ENCODE results near the gene UBE2F. TPM values are rescaled to one million over a fixed set of nuclear protein-coding genes. Genes with fewer than 3 reads are reported as not detected.

UBE2F gene
- total RNA-seq, 1 experiment from 2014 or later, result 44.9 TPM

GRCh38 chr2:237929979-237930378 lies 36.8 kb upstream of the UBE2F start:
- TF ChIP-seq SIN3A (IDR thresholded peaks at IDR 0.05; ENCODE audit: borderline replicate concordance, insufficient read depth, low read depth, low read length), result no peak
- TF ChIP-seq REST (IDR thresholded peaks at IDR 0.05; ENCODE audit: insufficient read depth in 1 of 2, low read depth in 2 of 2, low read length in 1 of 2), result no peak
- CTCF ChIA-PET, result no interaction called here
- H3K27me3 ChIP-seq (ENCODE audit: control insufficient read depth, insufficient read depth, low read length), result no peaks in the 10 kb centered on the region
- H3K9me3 ChIP-seq (ENCODE audit: control insufficient read depth, insufficient read depth, low read depth, low read length), result no peaks in the 10 kb centered on the region
- no peaks in the 10 kb centered on the region for H3K36me3 ChIP-seq (ENCODE audit: control insufficient read depth, insufficient read depth, low read length)
- H3K4me3 ChIP-seq (ENCODE audit: low read depth in 2 of 2, low read length in 2 of 2), result no peak overlapping the region
- intact Hi-C loops (cut with micrococcal nuclease; ENCODE audit: unreplicated experiment) (no loop called here), in situ Hi-C loops (cut with HindIII; ENCODE audit: low pct_unique_long_range_greater_than_20kb, low sequenced_read_pairs) (no loop called here)
- POLR2A ChIA-PET, result no interaction called here
- DNase-seq (ENCODE audit: low read depth, low spot score) (no peak), ATAC-seq (no peak)
- no peak overlapping the region for H3K27ac ChIP-seq (ENCODE audit: low read length)
- H3K4me1 ChIP-seq (ENCODE audit: control insufficient read depth, insufficient read depth, low read length), result no peaks in the 10 kb centered on the region
- no TSS peak for BruUV-seq (replicated peaks)

- ChIA-PET POLR2A (no interaction called here), CTCF (interaction anchor here (0.5 kb wide), 1 partner anchor 10 kb away, joined by 3 read pairs; no protein-coding TSS in a partner anchor)
- ATAC-seq (no peak; the same call in 1 of the 2 replicates), DNase-seq (ENCODE audit: low read depth, low spot score) (no peak)
- no peaks in the 10 kb centered on the region for H3K9me3 ChIP-seq (ENCODE audit: control insufficient read depth, insufficient read depth, low read depth, low read length)
- in situ Hi-C loops (cut with HindIII; ENCODE audit: low pct_unique_long_range_greater_than_20kb, low sequenced_read_pairs) (no loop called here), intact Hi-C loops (cut with micrococcal nuclease; ENCODE audit: unreplicated experiment) (no loop called here)
- H3K27me3 ChIP-seq (ENCODE audit: control insufficient read depth, insufficient read depth, low read length), result no peaks in the 10 kb centered on the region
- no peak overlapping the region for H3K4me3 ChIP-seq (ENCODE audit: low read depth in 2 of 2, low read length in 2 of 2)
- H3K36me3 ChIP-seq (ENCODE audit: control insufficient read depth, insufficient read depth, low read length), result no peaks in the 10 kb centered on the region
- no peak overlapping the region for H3K27ac ChIP-seq (ENCODE audit: low read length)
- H3K4me1 ChIP-seq (ENCODE audit: control insufficient read depth, insufficient read depth, low read length), result no peaks in the 10 kb centered on the region
- BruUV-seq (replicated peaks), result no TSS peak
- TF ChIP-seq CTCF (IDR thresholded peaks at IDR 0.05), result no peak
- TF ChIP-seq SIN3A (IDR thresholded peaks at IDR 0.05; ENCODE audit: borderline replicate concordance, insufficient read depth, low read depth, low read length), result no peak
- TF ChIP-seq REST (IDR thresholded peaks at IDR 0.05; ENCODE audit: insufficient read depth in 1 of 2, low read depth in 2 of 2, low read length in 1 of 2), result no peak
- TF ChIP-seq TCF7L2 (IDR thresholded peaks at IDR 0.05; ENCODE audit: low read depth, low read length), result no peak
- TF ChIP-seq POLR2AphosphoS5 (IDR thresholded peaks at IDR 0.05; ENCODE audit: low read depth, low read length), result no peak
Observed at GRCh38 chr2:237931205-237931721, 35.6 kb upstream of the UBE2F start.
